T47D (cell line): ENCODE results near the gene STARD10.

Source experiments
- DNase-seq, 2 experiments: peaks; one replicate each; pipeline versions ENCODE4 v3.0.0 to v3.0.0-alpha.2; 2011 to 2012; ENCODE audit warnings: low read depth in 1 of 2, low spot score in 1 of 2
- JUND ChIP-seq: IDR thresholded peaks from 2 replicates; pipeline ENCODE4 v1.6.1; 2012; ENCODE audit warnings: low read depth
- in situ Hi-C: cut with HindIII; loops from 2 replicates; pipeline ENCODE4 v1.10.0; 2016; ENCODE audit warnings: low sequenced_read_pairs, low pct_unique_long_range_greater_than_20kb

The STARD10 gene

GRCh38 chr11:72821920-72822799 lies 28.3 kb upstream of the STARD10 start:
- DNase-seq = peak; percentile 94 to 99
- in situ Hi-C loops = no loop called here
- no peak for TF ChIP-seq JUND

GRCh38 chr11:72821221-72821919 lies 27.5 kb upstream of the STARD10 start:
- no peak for TF ChIP-seq JUND
- no peak for DNase-seq
- in situ Hi-C loops = no loop called here

- in situ Hi-C loops = no loop called here
- no peak for TF ChIP-seq JUND
- DNase-seq = no peak
Measured at GRCh38 chr11:72820439-72821139, 26.7 kb upstream of the STARD10 start.

GRCh38 chr11:72818971-72819370 lies 25.1 kb upstream of the STARD10 start:
- no peak for TF ChIP-seq JUND
- in situ Hi-C loops = no loop called here
- DNase-seq = no peak

- in situ Hi-C loops = no loop called here
- TF ChIP-seq JUND = no peak
- DNase-seq = no peak
Measured at GRCh38 chr11:72817966-72818365, 24.1 kb upstream of the STARD10 start.

- in situ Hi-C loops = no loop called here
- no peak for TF ChIP-seq JUND
- peak in 1 of 2 experiments; percentile 42 for DNase-seq
Measured at GRCh38 chr11:72816404-72816990, 22.6 kb upstream of the STARD10 start.

- no peak for DNase-seq
- no peak for TF ChIP-seq JUND
- in situ Hi-C loops = no loop called here
Measured at GRCh38 chr11:72815110-72815618, 21.3 kb upstream of the STARD10 start.

GRCh38 chr11:72814286-72815109 lies 20.7 kb upstream of the STARD10 start, which contains the start of gene ATG16L2:
TSS of gene ATG16L2 (plus strand) at chr11:72814411. CDS start at chr11:72814446, 35 bp downstream.
- peak; percentile 91 to 93 for DNase-seq
- TF ChIP-seq JUND = no peak
- in situ Hi-C loops = no loop called here

GRCh38 chr11:72813740-72814285 lies 20.0 kb upstream of the STARD10 start:
- DNase-seq = peak; percentile 82 to 90
- in situ Hi-C loops = no loop called here
- TF ChIP-seq JUND = no peak

- peak in 1 of 2 experiments; percentile 78 for DNase-seq
- in situ Hi-C loops = no loop called here
- TF ChIP-seq JUND = no peak
Measured at GRCh38 chr11:72812967-72813739, 19.3 kb upstream of the STARD10 start.
